ENCODE measurements around the gene TSPAN5.

GRCh38 chr4:98527534-98528269, 130.7 kb downstream of the TSPAN5 start:
- TF ChIP-seq ARNTL (CRISPR knock-in tag; IDR thresholded peaks at IDR 0.05; ENCODE audit: borderline replicate concordance, low read depth) (no peak), CSDC2 (CRISPR knock-in tag; IDR thresholded peaks at IDR 0.05) (no peak), CREB5 (CRISPR knock-in tag; IDR thresholded peaks at IDR 0.05; ENCODE audit: low read depth) (no peak), CSRNP3 (CRISPR knock-in tag; IDR thresholded peaks at IDR 0.05) (no peak), SNAI2 (CRISPR knock-in tag; IDR thresholded peaks at IDR 0.05) (no peak), TCF4 (CRISPR knock-in tag; IDR thresholded peaks at IDR 0.05; ENCODE audit: borderline replicate concordance) (no peak), ZFP3 (CRISPR knock-in tag; IDR thresholded peaks at IDR 0.05) (no peak), BACH2 (CRISPR knock-in tag; IDR thresholded peaks at IDR 0.05; ENCODE audit: borderline replicate concordance) (no peak), ZNF565 (CRISPR knock-in tag; conservative IDR thresholded peaks at IDR 0.05; ENCODE audit: low read depth) (no peak), RARB (CRISPR knock-in tag; IDR thresholded peaks at IDR 0.05) (no peak)

Data from SK-N-SH treated with all-trans-retinoic acid at 6 μM for 48 hours (cell line).